MCF 10A (cell line): ENCODE data around the gene DHX35. TPM values are rescaled to one million over a fixed set of nuclear protein-coding genes. Genes with fewer than 3 reads are reported as not detected.

Source experiments
- total RNA-seq: library from RNA; stranded (reverse); gene quantifications from 2 replicates; pipeline ENCODE4 v1.2.3, GENCODE V29; 2022

The DHX35 gene
- total RNA-seq, 1 experiment from 2014 or later = 7.8 TPM

Other genes with a start within 250 kb of the DHX35 start
- gene SLC32A1, start 237.9 kb upstream of the DHX35 start, total RNA-seq = not detected in 2 replicates
- 6.0 and 6.9 TPM in 2 replicates for gene ACTR5, start 213.9 kb upstream of the DHX35 start, total RNA-seq
- gene PPP1R16B, start 156.6 kb upstream of the DHX35 start, total RNA-seq = not detected in 2 replicates
- 10.7 and 18.4 TPM in 2 replicates for gene FAM83D, start 35.9 kb upstream of the DHX35 start, total RNA-seq